Erythroblast (primary cell): Measurements from ENCODE around the gene OR4Q2.

Experiments used
- GATA1 ChIP-seq: IDR thresholded peaks from 2 replicates; pipeline ENCODE4 v1.6.1; 2011; ENCODE audit warnings: low read depth, mild to moderate bottlenecking, control low read depth, low read length, moderate library complexity
- POLR2A ChIP-seq: IDR thresholded peaks from 2 replicates; pipeline ENCODE4 v1.6.1; 2011; ENCODE audit warnings: mild to moderate bottlenecking, low read length

DNA sequence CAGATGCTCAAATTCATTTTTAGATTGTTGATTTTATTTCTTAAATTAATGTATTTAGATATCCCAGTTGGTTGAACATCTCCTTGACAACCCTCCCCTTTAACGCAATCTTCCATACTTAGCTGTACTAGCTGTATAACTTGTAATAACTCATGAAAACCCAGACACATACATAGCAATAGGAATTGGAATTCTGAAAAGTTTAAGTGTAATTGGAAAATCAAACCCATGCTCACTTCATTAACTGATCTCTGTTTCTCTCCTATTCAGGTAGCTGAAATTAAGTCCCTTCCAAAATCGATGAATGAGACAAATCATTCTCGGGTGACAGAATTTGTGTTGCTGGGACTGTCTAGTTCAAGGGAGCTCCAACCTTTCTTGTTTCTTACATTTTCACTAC lies 26.7 kb upstream of the OR4Q2 start, which contains the start of gene OR4K15:
- TF ChIP-seq POLR2A (no peak), GATA1 (no peak)
